Measurements from ENCODE around the gene MBD4.
"Not testable (repeated sequence)": the region's sequence is repeated elsewhere in the genome, so short reads cannot be mapped to it uniquely, and the experiment has no call there.

Gene MBD4

GRCh38 chr3:129393271-129393670, 46.5 kb downstream of the MBD4 start:
- no peaks in the 10 kb centered on the region for H3K9me2 ChIP-seq (ENCODE audit: low read depth, low read length)
- H3K27me3 ChIP-seq (ENCODE audit: insufficient read depth, low read length), result no peaks in the 10 kb centered on the region
- H3K4me2 ChIP-seq (ENCODE audit: low read length), result no peak overlapping the region
- no peaks in the 10 kb centered on the region for H3F3A ChIP-seq (ENCODE audit: insufficient read depth, low read length)
- TF ChIP-seq CTCF (IDR thresholded peaks at IDR 0.05; ENCODE audit: low read length), result no peak
- TF ChIP-seq EZH2 (IDR thresholded peaks at IDR 0.05; ENCODE audit: borderline replicate concordance, low read length), result no peak
- no peak overlapping the region for H3K9ac ChIP-seq (ENCODE audit: low read length)
- no peak overlapping the region for H3K4me3 ChIP-seq (ENCODE audit: low read depth, low read length, poor library complexity, severe bottlenecking)
- no peak overlapping the region for H2AFZ ChIP-seq (ENCODE audit: low read length)
- peaks cover 22% of the 10 kb centered on the region for H3K79me2 ChIP-seq (ENCODE audit: insufficient read depth, low read length)
- no peaks in the 10 kb centered on the region for H4K20me1 ChIP-seq (ENCODE audit: insufficient read depth, low read length)
- no peaks in the 10 kb centered on the region for H3K9me3 ChIP-seq (ENCODE audit: low read length)
- no peak overlapping the region for H3K27ac ChIP-seq (ENCODE audit: low read depth, low read length, poor library complexity, severe bottlenecking)
- H3K4me1 ChIP-seq (ENCODE audit: insufficient read depth, low read length, severe bottlenecking), result peaks cover 12% of the 10 kb centered on the region
- H3K36me3 ChIP-seq (ENCODE audit: insufficient read depth, low read length), result peaks cover 75% of the 10 kb centered on the region

- not testable (repeated sequence) for H2AFZ ChIP-seq (ENCODE audit: low read length)
Observed at GRCh38 chr3:129392106-129392887, 47.5 kb downstream of the MBD4 start.

GRCh38 chr3:129391583-129391982, 48.2 kb downstream of the MBD4 start:
- not testable (repeated sequence) for H3K9me2 ChIP-seq (ENCODE audit: low read depth, low read length); H3K27me3 ChIP-seq (ENCODE audit: insufficient read depth, low read length); H2AFZ ChIP-seq (ENCODE audit: low read length); H3K79me2 ChIP-seq (ENCODE audit: insufficient read depth, low read length); H4K20me1 ChIP-seq (ENCODE audit: insufficient read depth, low read length); H3K9me3 ChIP-seq (ENCODE audit: low read length); H3K4me2 ChIP-seq (ENCODE audit: low read length); H3F3A ChIP-seq (ENCODE audit: insufficient read depth, low read length); H3K27ac ChIP-seq (ENCODE audit: low read depth, low read length, poor library complexity, severe bottlenecking); H3K9ac ChIP-seq (ENCODE audit: low read length); H3K4me3 ChIP-seq (ENCODE audit: low read depth, low read length, poor library complexity, severe bottlenecking); H3K4me1 ChIP-seq (ENCODE audit: insufficient read depth, low read length, severe bottlenecking)
- H3K36me3 ChIP-seq (ENCODE audit: insufficient read depth, low read length), result peaks cover 81% of the 10 kb centered on the region

More at GRCh38 chr3:129392106-129392887, 47.5 kb downstream of the MBD4 start:
- not testable (repeated sequence) for H3K4me2 ChIP-seq (ENCODE audit: low read length); H3K27ac ChIP-seq (ENCODE audit: low read depth, low read length, poor library complexity, severe bottlenecking); H3K9me3 ChIP-seq (ENCODE audit: low read length); H3K4me3 ChIP-seq (ENCODE audit: low read depth, low read length, poor library complexity, severe bottlenecking); H3K27me3 ChIP-seq (ENCODE audit: insufficient read depth, low read length); H3K9ac ChIP-seq (ENCODE audit: low read length); H3F3A ChIP-seq (ENCODE audit: insufficient read depth, low read length); H3K4me1 ChIP-seq (ENCODE audit: insufficient read depth, low read length, severe bottlenecking); H3K9me2 ChIP-seq (ENCODE audit: low read depth, low read length); H4K20me1 ChIP-seq (ENCODE audit: insufficient read depth, low read length)
- Histone ChIP-seq H3K79me2 (ENCODE audit: insufficient read depth, low read length) (peaks cover 12% of the 10 kb centered on the region), H3K36me3 (ENCODE audit: insufficient read depth, low read length) (peaks cover 81% of the 10 kb centered on the region)

- Histone ChIP-seq H3K4me2 (ENCODE audit: low read length) (no peak overlapping the region), H4K20me1 (ENCODE audit: insufficient read depth, low read length) (no peaks in the 10 kb centered on the region), H3K9ac (ENCODE audit: low read length) (no peak overlapping the region), H3K9me3 (ENCODE audit: low read length) (no peaks in the 10 kb centered on the region), H3K9me2 (ENCODE audit: low read depth, low read length) (no peaks in the 10 kb centered on the region), H3K4me1 (ENCODE audit: insufficient read depth, low read length, severe bottlenecking) (peaks cover 4% of the 10 kb centered on the region), H3F3A (ENCODE audit: insufficient read depth, low read length) (no peaks in the 10 kb centered on the region), H3K27me3 (ENCODE audit: insufficient read depth, low read length) (peaks cover 5% of the 10 kb centered on the region; the same call in 1 of the 2 replicates), H3K36me3 (ENCODE audit: insufficient read depth, low read length) (peaks cover 65% of the 10 kb centered on the region), H3K79me2 (ENCODE audit: insufficient read depth, low read length) (no peaks in the 10 kb centered on the region), H2AFZ (ENCODE audit: low read length) (no peak overlapping the region), H3K4me3 (ENCODE audit: low read depth, low read length, poor library complexity, severe bottlenecking) (no peak overlapping the region), H3K27ac (ENCODE audit: low read depth, low read length, poor library complexity, severe bottlenecking) (no peak overlapping the region)
- TF ChIP-seq EZH2 (IDR thresholded peaks at IDR 0.05; ENCODE audit: borderline replicate concordance, low read length) (no peak), CTCF (IDR thresholded peaks at IDR 0.05; ENCODE audit: low read length) (no peak)
Observed at GRCh38 chr3:129389572-129389937, 50.2 kb downstream of the MBD4 start.

GRCh38 chr3:129388791-129389571, 50.8 kb downstream of the MBD4 start:
- H3K4me1 ChIP-seq (ENCODE audit: insufficient read depth, low read length, severe bottlenecking); H3K27ac ChIP-seq (ENCODE audit: low read depth, low read length, poor library complexity, severe bottlenecking); H3K4me2 ChIP-seq (ENCODE audit: low read length); H3K9me2 ChIP-seq (ENCODE audit: low read depth, low read length); H3F3A ChIP-seq (ENCODE audit: insufficient read depth, low read length); H3K9me3 ChIP-seq (ENCODE audit: low read length); H2AFZ ChIP-seq (ENCODE audit: low read length); H3K9ac ChIP-seq (ENCODE audit: low read length); H4K20me1 ChIP-seq (ENCODE audit: insufficient read depth, low read length); H3K27me3 ChIP-seq (ENCODE audit: insufficient read depth, low read length); H3K4me3 ChIP-seq (ENCODE audit: low read depth, low read length, poor library complexity, severe bottlenecking); H3K79me2 ChIP-seq (ENCODE audit: insufficient read depth, low read length): not testable (repeated sequence)
- peaks cover 65% of the 10 kb centered on the region for H3K36me3 ChIP-seq (ENCODE audit: insufficient read depth, low read length)
